ENCODE measurements around the gene OSMR.
A peak's percentile ranks its signal among the peaks of the same experiment; 100 is the strongest.

Gene OSMR

GRCh38 chr5:38922199-38922598 is 76.4 kb downstream of the OSMR start (continued):
- peak; percentile 56 for TF ChIP-seq REST (tag by site-specific recombination; IDR thresholded peaks at IDR 0.05)
- TF ChIP-seq GLIS1 (tag by site-specific recombination; IDR thresholded peaks at IDR 0.05): peak; percentile 27; the same call in 1 of the 2 replicates
- TF ChIP-seq ZNF2 (tag by site-specific recombination; IDR thresholded peaks at IDR 0.05): peak; percentile 47; the same call in 1 of the 2 replicates

- ChIA-PET CTCF (interaction anchor here (0.6 to 5.5 kb wide), 24 partner anchors 8 to 1702 kb away, joined by 3 to 52 read pairs (median 4); no protein-coding TSS in a partner anchor), POLR2A (no interaction called here)
- Histone ChIP-seq H3K4me1 (ENCODE audit: control insufficient read depth, insufficient read depth, low read length) (no peaks in the 10 kb centered on the region), H3K4me3 (ENCODE audit: low read depth, low read length) (no peak overlapping the region), H3K36me3 (ENCODE audit: control insufficient read depth in 2 of 2, insufficient read depth in 1 of 2, low read length in 2 of 2) (no peaks in the 10 kb centered on the region), H3K27ac (ENCODE audit: extremely low read depth, low read depth, low read length) (no peak overlapping the region), H3K9me3 (ENCODE audit: control insufficient read depth, insufficient read depth, low read depth, low read length) (no peaks in the 10 kb centered on the region)
- no peak for TF ChIP-seq ATF2 (tag by site-specific recombination; IDR thresholded peaks at IDR 0.05; ENCODE audit: low read depth)
- TF ChIP-seq PRDM6 (tag by site-specific recombination; IDR thresholded peaks at IDR 0.05): no peak
- TF ChIP-seq ZNF777 (tag by site-specific recombination; IDR thresholded peaks at IDR 0.05; ENCODE audit: borderline replicate concordance): no peak
- TF ChIP-seq ZFP37 (tag by site-specific recombination; IDR thresholded peaks at IDR 0.05): no peak
- no peak for TF ChIP-seq ZBTB8A (tag by site-specific recombination; IDR thresholded peaks at IDR 0.05)
- no peak for TF ChIP-seq PBX3 (CRISPR knock-in tag; IDR thresholded peaks at IDR 0.05)
- no peak for TF ChIP-seq TRIM28 (IDR thresholded peaks at IDR 0.05; ENCODE audit: borderline replicate concordance, low read length)
- no peak for TF ChIP-seq ZNF449 (tag by site-specific recombination; IDR thresholded peaks at IDR 0.05)
Measured at GRCh38 chr5:38923661-38924451, 78.0 kb downstream of the OSMR start.

Data from HEK293 (cell line).